GM23338 (cell line): Measurements from ENCODE around the gene ABCC6. TPM values are rescaled to one million over a fixed set of nuclear protein-coding genes. Genes with fewer than 3 reads are reported as not detected.

Experiments
- ATAC-seq: fragments of 200-7000 bp; cut with Tn5 transposase; 3 replicates; pipeline ENCODE4 v1.9.1; 2020
- DNase-seq: peaks from one replicate; pipeline ENCODE4 v3.0.0-alpha.2; 2015; ENCODE audit warnings: low spot score
- H2AFZ ChIP-seq: fragments of 200-600 bp; sonication (generic); 2 replicates; pipeline ENCODE4 v1.8.0; 2016; ENCODE audit warnings: antibody characterized with exemption, mild to moderate bottlenecking, moderate library complexity
- H3F3A ChIP-seq: fragments of 200-600 bp; sonication (generic); replicated peaks from 2 replicates; pipeline ENCODE4 v1.8.0; 2017; ENCODE audit warnings: antibody characterized with exemption, mixed run types, low read depth
- H3K27ac ChIP-seq: fragments of 200-600 bp; sonication (generic); 2 replicates; pipeline ENCODE4 v1.6.1; 2016; ENCODE audit warnings: low read depth
- H3K27me3 ChIP-seq: fragments of 200-600 bp; sonication (generic); 2 replicates; pipeline ENCODE4 v1.8.0; 2016; ENCODE audit warnings: mild to moderate bottlenecking, mixed run types, moderate library complexity; ENCODE audit not compliant: insufficient read depth
- H3K36me3 ChIP-seq: fragments of 200-600 bp; sonication (generic); 2 replicates; pipeline ENCODE4 v1.8.0; 2016; ENCODE audit warnings: mild to moderate bottlenecking; ENCODE audit not compliant: insufficient read depth
- H3K4me1 ChIP-seq: fragments of 200-600 bp; sonication (generic); 2 replicates; pipeline ENCODE4 v1.8.0; 2016; ENCODE audit warnings: mild to moderate bottlenecking, moderate library complexity; ENCODE audit not compliant: insufficient read depth
- H3K4me2 ChIP-seq: fragments of 200-600 bp; sonication (generic); 2 replicates; pipeline ENCODE4 v1.7.1; 2017; ENCODE audit warnings: mixed run types
- H3K4me3 ChIP-seq: fragments of 200-600 bp; sonication (generic); 2 replicates; pipeline ENCODE4 v1.6.1; 2016; ENCODE audit warnings: mixed run types
- H3K79me2 ChIP-seq: fragments of 200-600 bp; sonication (generic); replicated peaks from 2 replicates; pipeline ENCODE4 v1.8.0; 2017; ENCODE audit warnings: mild to moderate bottlenecking; ENCODE audit not compliant: insufficient read depth
- H3K9me2 ChIP-seq: fragments of 200-600 bp; sonication (generic); 2 replicates; pipeline ENCODE4 v1.8.0; 2017; ENCODE audit not compliant: insufficient read depth
- H4K20me1 ChIP-seq: fragments of 200-600 bp; sonication (generic); replicated peaks from 2 replicates; pipeline ENCODE4 v1.8.0; 2017; ENCODE audit warnings: mild to moderate bottlenecking; ENCODE audit not compliant: insufficient read depth
- H3K27ac Mint-ChIP-seq: 2 replicates; pipeline ENCODE4 v1.8.0; 2020; ENCODE audit warnings: inconsistent platforms, mild to moderate bottlenecking, moderate library complexity, mixed read lengths
- H3K27me3 Mint-ChIP-seq: 3 replicates; pipeline ENCODE4 v1.8.0; 2022; ENCODE audit warnings: low read depth, mild to moderate bottlenecking, moderate library complexity, mixed read lengths, inconsistent platforms; ENCODE audit not compliant: insufficient read depth, poor library complexity
- H3K36me3 Mint-ChIP-seq: 3 replicates; pipeline ENCODE4 v1.8.0; 2021; ENCODE audit warnings: low read depth, mild to moderate bottlenecking, inconsistent platforms, moderate library complexity, mixed read lengths
- H3K4me1 Mint-ChIP-seq: 3 replicates; pipeline ENCODE4 v1.8.0; 2020; ENCODE audit warnings: mild to moderate bottlenecking, inconsistent platforms, mixed read lengths
- H3K4me3 Mint-ChIP-seq: 3 replicates; pipeline ENCODE4 v1.8.0; 2021; ENCODE audit warnings: moderate library complexity, mild to moderate bottlenecking, inconsistent platforms, mixed read lengths
- H3K9me3 Mint-ChIP-seq: 3 replicates; pipeline ENCODE4 v1.8.0; 2020; ENCODE audit warnings: moderate library complexity, mild to moderate bottlenecking, inconsistent platforms, mixed read lengths
- EZH2 ChIP-seq: fragments of 200-600 bp; sonication (generic); IDR thresholded peaks from one replicate; pipeline ENCODE4 v1.8.0; 2017; ENCODE audit warnings: antibody characterized with exemption, mild to moderate bottlenecking, low read depth; ENCODE audit not compliant: unreplicated experiment
- EZH2phosphoT487 ChIP-seq: fragments of 200-600 bp; sonication (generic); IDR thresholded peaks from one replicate; pipeline ENCODE4 v1.8.1; 2018; ENCODE audit warnings: antibody characterized with exemption; ENCODE audit not compliant: unreplicated experiment
- JUNB ChIP-seq: IDR thresholded peaks from one replicate; pipeline ENCODE4 v1.6.1; 2016; ENCODE audit warnings: antibody characterized with exemption; ENCODE audit not compliant: unreplicated experiment
- NANOG ChIP-seq: IDR thresholded peaks from 2 replicates; pipeline ENCODE4 v1.6.1; 2016; ENCODE audit warnings: antibody characterized with exemption, borderline replicate concordance
- POLR2AphosphoS5 ChIP-seq: IDR thresholded peaks from 2 replicates; pipeline ENCODE4 v1.6.1; 2016; ENCODE audit warnings: antibody characterized with exemption, low read depth
- STAT1 ChIP-seq: IDR thresholded peaks from one replicate; pipeline ENCODE4 v1.6.1; 2016; ENCODE audit warnings: antibody characterized with exemption; ENCODE audit not compliant: unreplicated experiment
- ZNF331 ChIP-seq: fragments of 250-450 bp; sonication (Bioruptor Pico); IDR thresholded peaks from 2 replicates; pipeline ENCODE4 v1.5.0; 2020; ENCODE audit warnings: low read depth, mild to moderate bottlenecking, moderate library complexity
- polyA plus RNA-seq: library from polyadenylated mRNA; unstranded; fragments of >200 nt; fragmentation: Nextera tagmentation; extraction: Ambion mirVana; gene quantifications from 2 replicates; pipeline ENCODE4 v1.2.1, GENCODE V29; 2016
- total RNA-seq: library from RNA; depleted of rRNA; stranded (reverse); fragments of >200 nt; shearing (Covaris generic); gene quantifications from 2 replicates; pipeline ENCODE4 v1.2.3, GENCODE V29; 2014
- TF ChIP-seq, protein P1 (sequence below), 2 experiments: fragments of 200-600 bp in 1 of 2; sonication (generic) in 1 of 2; conservative IDR thresholded peaks; 2 replicates each; pipeline versions ENCODE4 v1.5.1 to v1.6.1; 2016 to 2017; ENCODE audit warnings: antibody characterized with exemption in 2 of 2, low read depth in 2 of 2, mild to moderate bottlenecking in 2 of 2, moderate library complexity in 1 of 2
- TF ChIP-seq, protein P2 (sequence below): IDR thresholded peaks from 2 replicates; pipeline ENCODE4 v1.6.1; 2016; ENCODE audit warnings: antibody characterized with exemption
- TF ChIP-seq, protein P3 (sequence below): fragments of 250-450 bp; sonication (Bioruptor Pico); IDR thresholded peaks from 2 replicates; pipeline ENCODE4 v1.5.0; 2020; ENCODE audit warnings: mild to moderate bottlenecking, moderate library complexity

The ABCC6 gene
- total and polyA plus RNA-seq, 2 experiments from 2014 or later, result 0.73 to 2.8 TPM

DNA sequence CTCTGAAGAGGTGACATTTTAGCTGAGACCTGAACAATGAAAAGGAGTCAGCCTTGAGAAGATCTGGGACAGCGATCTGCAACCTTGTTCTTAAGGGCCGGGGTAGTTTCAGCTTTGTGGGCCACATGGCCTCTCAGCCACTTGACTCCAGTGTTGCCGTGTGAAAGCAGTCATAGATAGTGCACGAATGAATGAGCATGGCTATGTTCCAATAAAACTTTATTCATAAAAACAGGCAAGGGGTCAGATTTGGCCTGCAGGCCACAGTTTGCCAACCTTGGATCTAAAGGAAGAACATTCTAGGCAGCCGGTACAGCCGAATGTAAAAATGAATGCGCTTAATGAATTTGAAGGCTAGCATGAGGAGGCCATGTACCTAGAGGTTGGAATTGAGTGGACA is 83.5 kb downstream of the ABCC6 start:
- H3K27me3 ChIP-seq, result no peaks in the 10 kb centered on the region
- no peak overlapping the region for H2AFZ ChIP-seq
- H3K27ac Mint-ChIP-seq, result no peak overlapping the region
- TF ChIP-seq EZH2 (no peak), NANOG (no peak), STAT1 (no peak)
- TF ChIP-seq, protein P1, sequence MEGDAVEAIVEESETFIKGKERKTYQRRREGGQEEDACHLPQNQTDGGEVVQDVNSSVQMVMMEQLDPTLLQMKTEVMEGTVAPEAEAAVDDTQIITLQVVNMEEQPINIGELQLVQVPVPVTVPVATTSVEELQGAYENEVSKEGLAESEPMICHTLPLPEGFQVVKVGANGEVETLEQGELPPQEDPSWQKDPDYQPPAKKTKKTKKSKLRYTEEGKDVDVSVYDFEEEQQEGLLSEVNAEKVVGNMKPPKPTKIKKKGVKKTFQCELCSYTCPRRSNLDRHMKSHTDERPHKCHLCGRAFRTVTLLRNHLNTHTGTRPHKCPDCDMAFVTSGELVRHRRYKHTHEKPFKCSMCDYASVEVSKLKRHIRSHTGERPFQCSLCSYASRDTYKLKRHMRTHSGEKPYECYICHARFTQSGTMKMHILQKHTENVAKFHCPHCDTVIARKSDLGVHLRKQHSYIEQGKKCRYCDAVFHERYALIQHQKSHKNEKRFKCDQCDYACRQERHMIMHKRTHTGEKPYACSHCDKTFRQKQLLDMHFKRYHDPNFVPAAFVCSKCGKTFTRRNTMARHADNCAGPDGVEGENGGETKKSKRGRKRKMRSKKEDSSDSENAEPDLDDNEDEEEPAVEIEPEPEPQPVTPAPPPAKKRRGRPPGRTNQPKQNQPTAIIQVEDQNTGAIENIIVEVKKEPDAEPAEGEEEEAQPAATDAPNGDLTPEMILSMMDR (conservative IDR thresholded peaks at IDR 0.05; ENCODE audit: low read depth in 2 of 2), result no peak
- 0 out of 2 replicates have a peak, but pooled peaks cover 4% of the 10 kb centered on the region for H3K4me1 ChIP-seq
- H3K27me3 Mint-ChIP-seq, result peaks cover 16% of the 10 kb centered on the region
- no peaks in the 10 kb centered on the region for H3K9me2 ChIP-seq
- H3K4me1 Mint-ChIP-seq, result peaks cover 14% of the 10 kb centered on the region
- H3K36me3 Mint-ChIP-seq, result peaks cover 73% of the 10 kb centered on the region
- ATAC-seq (no peak), DNase-seq (no peak)
- no peaks in the 10 kb centered on the region for H3K9me3 Mint-ChIP-seq
- H3K4me2 ChIP-seq, result no peak overlapping the region
- H3K27ac ChIP-seq, result no peak overlapping the region
- H3K79me2 ChIP-seq, result no peaks in the 10 kb centered on the region
- 0 out of 2 replicates have a peak, but pooled peaks cover 5% of the 10 kb centered on the region for H3F3A ChIP-seq
- H3K4me3 Mint-ChIP-seq, result no peak overlapping the region
- no peak overlapping the region for H3K4me3 ChIP-seq
- peaks cover 8% of the 10 kb centered on the region for H4K20me1 ChIP-seq
- H3K36me3 ChIP-seq, result peaks cover 31% of the 10 kb centered on the region

DNA sequence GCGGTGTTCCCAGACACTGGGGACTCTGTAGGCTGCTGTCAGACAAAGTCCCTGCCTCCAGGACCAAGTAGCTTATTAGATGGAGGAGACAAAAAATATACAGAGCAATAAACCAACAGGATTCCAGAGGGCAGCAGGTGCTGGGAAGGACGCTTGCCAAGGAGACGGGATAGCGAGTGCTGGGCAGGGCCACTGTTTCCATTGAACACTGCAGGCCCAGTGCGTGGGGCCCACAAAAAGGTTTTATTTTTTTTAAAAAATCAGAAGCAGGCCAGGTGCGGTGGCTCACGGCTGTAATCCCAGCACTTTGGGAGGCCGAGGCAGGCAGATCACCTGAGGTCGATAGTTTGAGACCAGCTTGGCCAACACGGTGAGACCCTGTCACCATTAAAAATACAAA is 84.2 kb downstream of the ABCC6 start:
- Mint-ChIP-seq H3K9me3 (no peaks in the 10 kb centered on the region), H3K4me1 (peaks cover 14% of the 10 kb centered on the region), H3K4me3 (no peak overlapping the region), H3K36me3 (peaks cover 81% of the 10 kb centered on the region), H3K27me3 (peaks cover 16% of the 10 kb centered on the region), H3K27ac (no peak overlapping the region)
- Histone ChIP-seq H3K27ac (no peak overlapping the region), H3K27me3 (no peaks in the 10 kb centered on the region), H2AFZ (no peak overlapping the region), H3K4me1 (0 out of 2 replicates have a peak, but pooled peaks cover 4% of the 10 kb centered on the region), H3K9me2 (no peaks in the 10 kb centered on the region), H3K79me2 (no peaks in the 10 kb centered on the region), H3K4me2 (no peak overlapping the region), H3K4me3 (no peak overlapping the region), H3K36me3 (peaks cover 36% of the 10 kb centered on the region), H4K20me1 (peaks cover 8% of the 10 kb centered on the region), H3F3A (0 out of 2 replicates have a peak, but pooled peaks cover 5% of the 10 kb centered on the region)
- DNase-seq, result no peak
- no peak for ATAC-seq
- TF ChIP-seq EZH2 (no peak), ZNF331 (CRISPR knock-in tag) (no peak), JUNB (no peak), EZH2phosphoT487 (no peak), STAT1 (no peak), POLR2AphosphoS5 (no peak)
- TF ChIP-seq, protein P2, sequence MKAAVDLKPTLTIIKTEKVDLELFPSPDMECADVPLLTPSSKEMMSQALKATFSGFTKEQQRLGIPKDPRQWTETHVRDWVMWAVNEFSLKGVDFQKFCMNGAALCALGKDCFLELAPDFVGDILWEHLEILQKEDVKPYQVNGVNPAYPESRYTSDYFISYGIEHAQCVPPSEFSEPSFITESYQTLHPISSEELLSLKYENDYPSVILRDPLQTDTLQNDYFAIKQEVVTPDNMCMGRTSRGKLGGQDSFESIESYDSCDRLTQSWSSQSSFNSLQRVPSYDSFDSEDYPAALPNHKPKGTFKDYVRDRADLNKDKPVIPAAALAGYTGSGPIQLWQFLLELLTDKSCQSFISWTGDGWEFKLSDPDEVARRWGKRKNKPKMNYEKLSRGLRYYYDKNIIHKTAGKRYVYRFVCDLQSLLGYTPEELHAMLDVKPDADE, result no peak
- TF ChIP-seq, protein P1 (conservative IDR thresholded peaks at IDR 0.05; ENCODE audit: low read depth in 2 of 2), result no peak
- TF ChIP-seq, protein P3, sequence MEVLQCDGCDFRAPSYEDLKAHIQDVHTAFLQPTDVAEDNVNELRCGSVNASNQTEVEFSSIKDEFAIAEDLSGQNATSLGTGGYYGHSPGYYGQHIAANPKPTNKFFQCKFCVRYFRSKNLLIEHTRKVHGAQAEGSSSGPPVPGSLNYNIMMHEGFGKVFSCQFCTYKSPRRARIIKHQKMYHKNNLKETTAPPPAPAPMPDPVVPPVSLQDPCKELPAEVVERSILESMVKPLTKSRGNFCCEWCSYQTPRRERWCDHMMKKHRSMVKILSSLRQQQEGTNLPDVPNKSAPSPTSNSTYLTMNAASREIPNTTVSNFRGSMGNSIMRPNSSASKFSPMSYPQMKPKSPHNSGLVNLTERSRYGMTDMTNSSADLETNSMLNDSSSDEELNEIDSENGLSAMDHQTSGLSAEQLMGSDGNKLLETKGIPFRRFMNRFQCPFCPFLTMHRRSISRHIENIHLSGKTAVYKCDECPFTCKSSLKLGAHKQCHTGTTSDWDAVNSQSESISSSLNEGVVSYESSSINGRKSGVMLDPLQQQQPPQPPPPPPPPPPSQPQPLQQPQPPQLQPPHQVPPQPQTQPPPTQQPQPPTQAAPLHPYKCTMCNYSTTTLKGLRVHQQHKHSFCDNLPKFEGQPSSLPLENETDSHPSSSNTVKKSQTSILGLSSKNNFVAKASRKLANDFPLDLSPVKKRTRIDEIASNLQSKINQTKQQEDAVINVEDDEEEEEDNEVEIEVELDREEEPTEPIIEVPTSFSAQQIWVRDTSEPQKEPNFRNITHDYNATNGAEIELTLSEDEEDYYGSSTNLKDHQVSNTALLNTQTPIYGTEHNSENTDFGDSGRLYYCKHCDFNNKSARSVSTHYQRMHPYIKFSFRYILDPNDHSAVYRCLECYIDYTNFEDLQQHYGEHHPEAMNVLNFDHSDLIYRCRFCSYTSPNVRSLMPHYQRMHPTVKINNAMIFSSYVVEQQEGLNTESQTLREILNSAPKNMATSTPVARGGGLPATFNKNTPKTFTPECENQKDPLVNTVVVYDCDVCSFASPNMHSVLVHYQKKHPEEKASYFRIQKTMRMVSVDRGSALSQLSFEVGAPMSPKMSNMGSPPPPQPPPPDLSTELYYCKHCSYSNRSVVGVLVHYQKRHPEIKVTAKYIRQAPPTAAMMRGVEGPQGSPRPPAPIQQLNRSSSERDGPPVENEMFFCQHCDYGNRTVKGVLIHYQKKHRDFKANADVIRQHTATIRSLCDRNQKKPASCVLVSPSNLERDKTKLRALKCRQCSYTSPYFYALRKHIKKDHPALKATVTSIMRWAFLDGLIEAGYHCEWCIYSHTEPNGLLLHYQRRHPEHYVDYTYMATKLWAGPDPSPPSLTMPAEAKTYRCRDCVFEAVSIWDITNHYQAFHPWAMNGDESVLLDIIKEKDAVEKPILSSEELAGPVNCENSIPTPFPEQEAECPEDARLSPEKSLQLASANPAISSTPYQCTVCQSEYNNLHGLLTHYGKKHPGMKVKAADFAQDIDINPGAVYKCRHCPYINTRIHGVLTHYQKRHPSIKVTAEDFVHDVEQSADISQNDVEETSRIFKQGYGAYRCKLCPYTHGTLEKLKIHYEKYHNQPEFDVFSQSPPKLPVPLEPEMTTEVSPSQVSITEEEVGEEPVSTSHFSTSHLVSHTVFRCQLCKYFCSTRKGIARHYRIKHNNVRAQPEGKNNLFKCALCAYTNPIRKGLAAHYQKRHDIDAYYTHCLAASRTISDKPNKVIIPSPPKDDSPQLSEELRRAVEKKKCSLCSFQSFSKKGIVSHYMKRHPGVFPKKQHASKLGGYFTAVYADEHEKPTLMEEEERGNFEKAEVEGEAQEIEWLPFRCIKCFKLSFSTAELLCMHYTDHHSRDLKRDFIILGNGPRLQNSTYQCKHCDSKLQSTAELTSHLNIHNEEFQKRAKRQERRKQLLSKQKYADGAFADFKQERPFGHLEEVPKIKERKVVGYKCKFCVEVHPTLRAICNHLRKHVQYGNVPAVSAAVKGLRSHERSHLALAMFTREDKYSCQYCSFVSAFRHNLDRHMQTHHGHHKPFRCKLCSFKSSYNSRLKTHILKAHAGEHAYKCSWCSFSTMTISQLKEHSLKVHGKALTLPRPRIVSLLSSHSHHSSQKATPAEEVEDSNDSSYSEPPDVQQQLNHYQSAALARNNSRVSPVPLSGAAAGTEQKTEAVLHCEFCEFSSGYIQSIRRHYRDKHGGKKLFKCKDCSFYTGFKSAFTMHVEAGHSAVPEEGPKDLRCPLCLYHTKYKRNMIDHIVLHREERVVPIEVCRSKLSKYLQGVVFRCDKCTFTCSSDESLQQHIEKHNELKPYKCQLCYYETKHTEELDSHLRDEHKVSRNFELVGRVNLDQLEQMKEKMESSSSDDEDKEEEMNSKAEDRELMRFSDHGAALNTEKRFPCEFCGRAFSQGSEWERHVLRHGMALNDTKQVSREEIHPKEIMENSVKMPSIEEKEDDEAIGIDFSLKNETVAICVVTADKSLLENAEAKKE (CRISPR knock-in tag), result no peak
